PC-3 (cell line): Measurements from ENCODE around the gene GNAI2. TPM values are rescaled to one million over a fixed set of nuclear protein-coding genes. Genes with fewer than 3 reads are reported as not detected.

Experiments used
- ATAC-seq: fragments of 200-7000 bp; cut with Tn5 transposase; 2 replicates; pipeline ENCODE4 v1.9.1; 2020; ENCODE audit warnings: mild to moderate bottlenecking, moderate library complexity
- BruUV-seq: library from RNA; stranded (reverse); fragments of 400-500 nt; replicated peaks from 2 replicates; lab custom pipeline; 2021; lab: Mats Ljungman, UMichigan
- CTCF ChIA-PET: fragments of 300-600 bp; sonication (Branson Sonifier 250); formaldehyde crosslinking; loops from one replicate; lab custom pipeline; 2022; ENCODE audit warnings: antibody characterized with exemption; lab: Charles Lee
- POLR2A ChIA-PET: fragments of 300-600 bp; sonication (Branson Sonifier 250); formaldehyde crosslinking; loops from one replicate; lab custom pipeline; 2022; ENCODE audit warnings: antibody characterized with exemption; ENCODE audit not compliant: unreplicated experiment; lab: Charles Lee
- DNase-seq: peaks from one replicate; pipeline ENCODE4 v3.0.0-alpha.2; 2015
- H2AFZ ChIP-seq: fragments of 300-600 bp; sonication (generic); 2 replicates; pipeline ENCODE4 v1.6.0; 2016; ENCODE audit warnings: antibody characterized with exemption, low read length
- H3F3A ChIP-seq: fragments of 300-600 bp; sonication (generic); one replicate; pipeline ENCODE4 v1.6.0; 2017; ENCODE audit warnings: antibody characterized with exemption, low read length, control low read depth, mild to moderate bottlenecking; ENCODE audit not compliant: unreplicated experiment
- H3K27ac ChIP-seq: fragments of 300-600 bp; sonication (generic); 2 replicates; pipeline ENCODE4 v1.5.1; 2016; ENCODE audit warnings: mild to moderate bottlenecking, low read length
- H3K27me3 ChIP-seq: fragments of 300-600 bp; sonication (generic); 2 replicates; pipeline ENCODE4 v1.6.1; 2016; ENCODE audit warnings: low read length, mixed read lengths
- H3K36me3 ChIP-seq: fragments of 300-600 bp; sonication (generic); 2 replicates; pipeline ENCODE4 v1.6.1; 2016; ENCODE audit warnings: low read depth, mixed run types, low read length, mixed read lengths
- H3K4me1 ChIP-seq: fragments of 300-600 bp; sonication (generic); 2 replicates; pipeline ENCODE4 v1.5.1; 2016; ENCODE audit warnings: low read length; ENCODE audit not compliant: insufficient read depth
- H3K4me2 ChIP-seq: fragments of 300-600 bp; sonication (generic); 2 replicates; pipeline ENCODE4 v1.6.0; 2016; ENCODE audit warnings: low read length
- H3K4me3 ChIP-seq: fragments of 300-600 bp; sonication (generic); 2 replicates; pipeline ENCODE4 v1.5.1; 2016; ENCODE audit warnings: mild to moderate bottlenecking, low read length, mixed read lengths
- H3K79me2 ChIP-seq: fragments of 300-600 bp; sonication (generic); 2 replicates; pipeline ENCODE4 v1.6.1; 2017; ENCODE audit warnings: low read length, mixed read lengths
- H3K9ac ChIP-seq: fragments of 300-600 bp; sonication (generic); 2 replicates; pipeline ENCODE4 v1.6.0; 2016; ENCODE audit warnings: mild to moderate bottlenecking, low read length
- H3K9me2 ChIP-seq: fragments of 300-600 bp; sonication (generic); replicated peaks from 2 replicates; pipeline ENCODE4 v1.6.1; 2016; ENCODE audit warnings: mixed run types, low read length, mixed read lengths
- H3K9me3 ChIP-seq: fragments of 300-600 bp; sonication (generic); 2 replicates; pipeline ENCODE4 v1.6.1; 2016; ENCODE audit warnings: low read length, mixed read lengths
- H4K20me1 ChIP-seq: fragments of 300-600 bp; sonication (generic); 2 replicates; pipeline ENCODE4 v1.6.1; 2016; ENCODE audit warnings: low read length, mixed read lengths
- EZH2 ChIP-seq: fragments of 300-600 bp; sonication (generic); IDR thresholded peaks from one replicate; pipeline ENCODE4 v1.6.1; 2017; ENCODE audit warnings: antibody characterized with exemption, mild to moderate bottlenecking, low read length; ENCODE audit not compliant: unreplicated experiment
- EZH2phosphoT487 ChIP-seq: fragments of 300-600 bp; sonication (generic); IDR thresholded peaks from 2 replicates; pipeline ENCODE4 v1.6.1; 2018; ENCODE audit warnings: mild to moderate bottlenecking, antibody characterized with exemption, low read length, borderline replicate concordance
- intact Hi-C: fragments of 100-400 bp; cut with micrococcal nuclease; formaldehyde crosslinking; loops from 2 replicates; pipeline ENCODE4 v1.9.0; 2023
- total RNA-seq: library from RNA; depleted of rRNA; stranded (reverse); fragments of >200 nt; gene quantifications from 2 replicates; pipeline ENCODE4 v1.2.3, GENCODE V29; 2014
- TF ChIP-seq, protein P1 (sequence below): fragments of 300-600 bp; sonication (generic); conservative IDR thresholded peaks from 2 replicates; pipeline ENCODE4 v1.5.1; 2017; ENCODE audit warnings: antibody characterized with exemption, low read depth, mild to moderate bottlenecking, low read length

The GNAI2 gene
- total RNA-seq, 1 experiment from 2014 or later, result 221 TPM

DNA sequence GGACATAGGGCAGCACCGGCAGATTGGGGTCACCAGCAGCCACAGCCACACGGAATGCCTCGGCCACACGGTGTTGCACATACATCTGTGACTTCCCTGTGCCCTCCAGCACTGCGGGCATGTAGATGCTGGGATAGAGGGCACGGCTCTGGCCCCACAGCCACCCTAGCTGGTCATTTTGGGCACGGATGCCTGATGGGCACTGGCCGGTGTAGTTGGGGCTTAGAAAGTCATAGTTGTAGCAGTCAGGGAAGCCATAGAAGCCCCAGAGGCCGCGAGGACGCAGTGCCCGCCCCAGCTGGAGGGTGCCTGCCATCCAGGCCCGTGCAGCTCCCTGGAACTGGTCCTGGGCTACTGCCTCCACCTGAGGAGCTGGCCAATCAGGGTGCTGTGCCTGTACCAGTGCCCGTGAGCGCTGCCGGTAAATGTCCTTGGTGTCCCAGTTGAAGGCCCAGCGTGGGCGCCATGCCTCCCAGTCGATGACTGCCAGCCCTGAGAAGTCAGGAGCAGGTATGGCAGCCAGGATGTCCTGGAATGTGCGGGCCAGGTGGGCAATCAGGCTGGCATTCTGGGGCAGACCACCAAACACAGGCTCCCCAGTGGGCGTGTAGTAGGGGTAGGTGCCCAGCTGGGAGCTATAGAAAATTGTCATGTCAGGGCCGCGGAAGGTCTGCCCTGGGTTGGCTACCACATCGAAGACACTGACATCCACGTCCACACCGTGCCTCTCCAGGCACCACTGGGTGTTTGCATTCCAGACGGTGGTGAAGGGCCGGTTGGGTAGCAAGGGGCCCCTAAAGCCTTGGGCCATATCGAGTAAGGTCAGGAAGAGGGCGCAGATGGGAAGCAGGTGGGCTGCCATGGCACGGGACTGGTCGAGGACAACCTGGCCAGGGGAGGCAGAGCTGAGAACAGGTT is 66.3 kb downstream of the GNAI2 start:
- peaks cover 20% of the 10 kb centered on the region for H3K4me1 ChIP-seq
- H3K9me2 ChIP-seq, result no peaks in the 10 kb centered on the region
- H2AFZ ChIP-seq, result no peak overlapping the region
- H3K79me2 ChIP-seq, result peaks cover 14% of the 10 kb centered on the region
- no peaks in the 10 kb centered on the region for H3K36me3 ChIP-seq
- no TSS peak for BruUV-seq
- ChIA-PET POLR2A (no interaction called here), CTCF (interaction anchor here (0.6 to 1.0 kb wide), 2 partner anchors 22 to 170 kb away, joined by 4 to 22 read pairs; no protein-coding TSS in a partner anchor)
- ATAC-seq (no peak), DNase-seq (no peak)
- no peak overlapping the region for H3K9ac ChIP-seq
- no peaks in the 10 kb centered on the region for H4K20me1 ChIP-seq
- H3K4me3 ChIP-seq, result no peak overlapping the region
- H3K27me3 ChIP-seq, result no peaks in the 10 kb centered on the region
- TF ChIP-seq EZH2, result no peak
- no peak for TF ChIP-seq EZH2phosphoT487
- TF ChIP-seq, protein P1, sequence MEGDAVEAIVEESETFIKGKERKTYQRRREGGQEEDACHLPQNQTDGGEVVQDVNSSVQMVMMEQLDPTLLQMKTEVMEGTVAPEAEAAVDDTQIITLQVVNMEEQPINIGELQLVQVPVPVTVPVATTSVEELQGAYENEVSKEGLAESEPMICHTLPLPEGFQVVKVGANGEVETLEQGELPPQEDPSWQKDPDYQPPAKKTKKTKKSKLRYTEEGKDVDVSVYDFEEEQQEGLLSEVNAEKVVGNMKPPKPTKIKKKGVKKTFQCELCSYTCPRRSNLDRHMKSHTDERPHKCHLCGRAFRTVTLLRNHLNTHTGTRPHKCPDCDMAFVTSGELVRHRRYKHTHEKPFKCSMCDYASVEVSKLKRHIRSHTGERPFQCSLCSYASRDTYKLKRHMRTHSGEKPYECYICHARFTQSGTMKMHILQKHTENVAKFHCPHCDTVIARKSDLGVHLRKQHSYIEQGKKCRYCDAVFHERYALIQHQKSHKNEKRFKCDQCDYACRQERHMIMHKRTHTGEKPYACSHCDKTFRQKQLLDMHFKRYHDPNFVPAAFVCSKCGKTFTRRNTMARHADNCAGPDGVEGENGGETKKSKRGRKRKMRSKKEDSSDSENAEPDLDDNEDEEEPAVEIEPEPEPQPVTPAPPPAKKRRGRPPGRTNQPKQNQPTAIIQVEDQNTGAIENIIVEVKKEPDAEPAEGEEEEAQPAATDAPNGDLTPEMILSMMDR, result no peak
- intact Hi-C loops, result no loop called here
- H3K27ac ChIP-seq, result no peak overlapping the region
- H3K9me3 ChIP-seq, result 0 out of 2 replicates have a peak, but pooled peaks cover 5% of the 10 kb centered on the region
- H3F3A ChIP-seq, result no peaks in the 10 kb centered on the region
- no peak overlapping the region for H3K4me2 ChIP-seq

DNA sequence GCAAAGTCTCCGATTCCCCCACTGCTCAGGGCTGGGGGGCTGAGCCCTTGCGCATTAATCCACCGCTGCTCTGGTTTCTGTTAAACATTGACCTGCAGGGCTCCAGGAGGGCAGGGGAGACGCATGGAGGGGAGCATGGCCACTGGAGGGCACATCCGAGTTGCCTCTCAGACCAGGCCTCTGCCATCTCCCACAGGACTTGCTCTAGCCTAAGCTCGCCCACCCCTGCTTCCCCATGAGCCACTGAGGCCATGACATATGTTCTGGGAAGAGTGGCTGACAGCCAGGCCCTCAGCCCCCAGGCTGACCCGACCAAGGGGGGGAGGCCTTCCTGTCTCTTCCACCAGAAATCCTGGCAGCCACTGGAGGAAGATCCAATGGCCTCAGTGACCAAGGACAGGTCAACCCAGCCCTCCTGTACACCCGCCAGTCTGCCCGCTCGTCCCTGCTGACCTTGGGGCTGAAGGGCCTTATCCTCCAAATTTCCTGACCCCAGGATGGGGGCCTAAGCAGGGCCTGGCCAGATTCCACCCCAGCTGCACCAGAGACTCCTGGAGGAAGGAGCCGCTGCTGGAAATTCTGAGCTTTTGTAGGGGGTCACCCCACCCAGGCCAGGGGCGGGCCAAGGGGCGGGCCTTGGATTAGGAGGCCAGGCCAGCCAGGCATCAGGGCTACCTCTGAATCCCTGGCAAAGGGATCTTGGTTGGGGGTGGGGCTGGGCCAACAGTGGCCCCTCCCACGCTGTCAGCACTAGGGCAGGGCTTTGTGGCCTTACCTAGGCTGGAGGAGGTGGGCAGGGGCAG is 67.2 kb downstream of the GNAI2 start, which contains the start of gene HYAL1:
HYAL1 (minus strand) TSS at position 562 of the 803 bp plus-strand sequence. CDS start 618 bp downstream, outside the sequence.
- Histone ChIP-seq H3F3A (no peaks in the 10 kb centered on the region), H3K36me3 (no peaks in the 10 kb centered on the region; the same call in 1 of the 2 replicates), H3K27me3 (no peaks in the 10 kb centered on the region), H3K4me1 (peaks cover 18% of the 10 kb centered on the region), H3K79me2 (peaks cover 11% of the 10 kb centered on the region), H3K9me2 (no peaks in the 10 kb centered on the region), H4K20me1 (no peaks in the 10 kb centered on the region), H3K27ac (no peak within 1 kb of the TSS), H2AFZ (no peak within 1 kb of the TSS), H3K9me3 (0 out of 2 replicates have a peak, but pooled peaks cover 5% of the 10 kb centered on the region), H3K9ac (no peak within 1 kb of the TSS), H3K4me2 (no peak within 1 kb of the TSS), H3K4me3 (no peak within 1 kb of the TSS)
- ATAC-seq (no peak), DNase-seq (no peak)
- TF ChIP-seq, protein P1, result peak; percentile 28
- TF ChIP-seq EZH2 (no peak), EZH2phosphoT487 (no peak)
- ChIA-PET CTCF (interaction anchor here (0.6 to 1.0 kb wide), 2 partner anchors 21 to 170 kb away, joined by 4 to 22 read pairs; no protein-coding TSS in a partner anchor), POLR2A (no interaction called here)
- no TSS peak for BruUV-seq
- intact Hi-C loops, result no loop called here
